EL (cell line): ENCODE measurements around the gene RACK1.
"Not testable (repeated sequence)": the region's sequence is repeated elsewhere in the genome, so short reads cannot be mapped to it uniquely, and the experiment has no call there.

Experiments used
- DNase-seq: peaks from one replicate; pipeline ENCODE4 v3.0.0-alpha.2; 2016

The RACK1 gene

DNA sequence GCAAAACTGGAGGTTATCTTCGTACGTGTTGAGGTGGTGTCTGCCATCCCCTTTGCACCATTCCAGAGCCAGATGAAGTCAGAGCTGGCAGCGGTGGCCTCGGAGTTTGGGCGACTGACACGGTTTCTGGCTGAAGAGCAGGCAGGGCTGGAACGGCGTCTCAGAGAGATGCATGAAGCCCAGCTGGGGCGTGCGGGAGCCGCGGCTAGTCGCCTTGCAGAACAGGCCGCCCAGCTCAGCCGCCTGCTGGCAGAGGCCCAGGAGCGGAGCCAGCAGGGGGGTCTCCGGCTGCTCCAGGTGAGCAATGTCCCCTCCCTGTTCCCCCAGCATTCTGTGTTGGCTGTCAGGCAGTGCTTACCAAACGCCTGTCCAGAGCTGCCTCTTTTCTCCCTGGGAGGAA is 11.1 kb downstream of the RACK1 start:
- no peak for DNase-seq

DNA sequence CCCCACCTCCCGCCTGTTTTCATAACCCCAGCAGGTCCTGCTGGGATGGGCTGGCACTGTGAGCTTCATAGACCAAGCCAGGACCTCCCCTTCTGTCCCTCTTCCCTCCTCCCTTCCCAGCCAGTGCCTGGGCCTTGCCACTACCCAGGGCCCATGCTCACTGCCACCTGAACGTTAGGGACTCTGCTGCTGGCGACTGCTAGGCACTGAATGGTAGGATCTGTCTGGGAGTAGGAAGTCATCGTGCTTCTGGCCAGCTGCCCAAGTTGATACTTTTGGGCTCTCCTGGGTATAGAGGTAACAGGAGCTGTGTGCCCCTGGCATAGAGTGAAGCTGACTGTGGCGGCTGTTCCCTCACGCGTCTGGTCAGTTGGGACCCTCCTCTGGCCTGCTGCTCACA is 12.3 kb downstream of the RACK1 start:
- no peak for DNase-seq

DNA sequence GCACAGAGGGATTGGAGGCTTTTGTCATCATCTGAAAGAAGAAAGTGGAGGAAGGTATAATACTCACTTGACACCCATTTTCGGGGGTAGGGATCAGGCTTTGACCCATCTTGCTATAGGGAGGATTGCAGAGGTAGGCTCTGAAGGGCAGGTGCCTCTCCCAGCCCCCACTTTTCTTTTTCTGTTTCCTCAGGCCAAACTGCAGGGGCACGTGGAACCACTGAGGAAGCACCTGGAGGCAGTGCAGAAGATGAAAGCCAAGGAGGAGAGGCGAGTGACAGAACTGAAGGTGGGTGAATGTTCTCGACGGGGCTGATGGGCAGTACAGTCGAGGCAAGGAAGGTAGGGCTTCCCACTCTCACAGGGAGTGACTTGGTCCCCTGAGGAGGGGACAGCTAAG is 13.2 kb downstream of the RACK1 start:
- DNase-seq: no peak

DNA sequence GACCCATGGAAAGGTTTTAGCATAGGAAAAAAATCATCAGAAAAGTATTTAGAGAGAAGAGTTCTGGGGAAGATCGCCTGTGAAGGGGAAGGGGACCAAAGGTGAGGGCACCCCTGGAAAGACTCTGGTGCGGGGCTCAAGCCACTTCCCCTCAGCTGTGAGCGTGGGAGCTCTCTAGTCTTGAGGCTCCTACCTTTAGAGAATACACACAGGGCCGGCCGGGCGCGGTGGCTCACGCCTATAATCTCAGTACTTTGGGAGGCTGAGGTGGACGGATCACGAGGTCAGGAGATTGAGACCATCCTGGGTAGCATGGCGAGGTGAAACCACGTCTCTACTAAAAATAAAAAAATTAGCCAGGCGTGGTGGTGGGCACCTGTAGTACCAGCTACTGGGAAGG is 13.7 kb downstream of the RACK1 start:
- DNase-seq: no peak

DNA sequence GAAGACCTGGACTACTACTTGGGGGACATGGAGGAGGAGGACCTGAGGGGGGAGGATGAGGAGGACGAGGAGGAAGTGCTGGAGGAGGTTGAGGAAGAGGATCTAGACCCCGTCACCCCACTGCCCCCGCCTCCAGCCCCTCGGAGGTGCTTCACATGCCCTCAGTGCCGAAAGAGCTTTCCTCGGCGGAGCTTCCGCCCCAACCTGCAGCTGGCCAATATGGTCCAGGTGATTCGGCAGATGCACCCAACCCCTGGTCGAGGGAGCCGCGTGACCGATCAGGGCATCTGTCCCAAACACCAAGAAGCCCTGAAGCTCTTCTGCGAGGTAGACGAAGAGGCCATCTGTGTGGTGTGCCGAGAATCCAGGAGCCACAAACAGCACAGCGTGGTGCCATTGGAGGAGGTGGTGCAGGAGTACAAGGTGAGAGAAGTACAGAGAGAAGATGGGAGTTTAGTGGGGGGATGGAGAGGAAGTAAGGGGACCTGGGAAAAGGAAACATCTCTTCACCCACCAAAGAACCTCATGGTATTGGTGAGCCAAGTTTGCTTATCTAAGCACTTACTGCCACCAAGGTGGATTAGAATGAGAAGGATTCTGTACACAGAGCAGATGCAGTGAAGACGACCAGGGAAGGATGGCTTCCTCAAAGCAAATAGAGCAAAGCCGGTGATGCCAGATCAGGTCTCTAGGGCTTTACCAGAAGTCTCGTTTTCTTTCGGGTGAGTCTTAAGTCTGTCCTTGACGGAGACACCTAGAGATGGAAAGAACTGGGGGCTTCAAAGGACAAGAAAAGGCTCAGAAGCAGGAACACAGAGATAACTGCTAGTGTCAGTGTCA is 19.1 kb downstream of the RACK1 start:
- no peak for DNase-seq

DNA sequence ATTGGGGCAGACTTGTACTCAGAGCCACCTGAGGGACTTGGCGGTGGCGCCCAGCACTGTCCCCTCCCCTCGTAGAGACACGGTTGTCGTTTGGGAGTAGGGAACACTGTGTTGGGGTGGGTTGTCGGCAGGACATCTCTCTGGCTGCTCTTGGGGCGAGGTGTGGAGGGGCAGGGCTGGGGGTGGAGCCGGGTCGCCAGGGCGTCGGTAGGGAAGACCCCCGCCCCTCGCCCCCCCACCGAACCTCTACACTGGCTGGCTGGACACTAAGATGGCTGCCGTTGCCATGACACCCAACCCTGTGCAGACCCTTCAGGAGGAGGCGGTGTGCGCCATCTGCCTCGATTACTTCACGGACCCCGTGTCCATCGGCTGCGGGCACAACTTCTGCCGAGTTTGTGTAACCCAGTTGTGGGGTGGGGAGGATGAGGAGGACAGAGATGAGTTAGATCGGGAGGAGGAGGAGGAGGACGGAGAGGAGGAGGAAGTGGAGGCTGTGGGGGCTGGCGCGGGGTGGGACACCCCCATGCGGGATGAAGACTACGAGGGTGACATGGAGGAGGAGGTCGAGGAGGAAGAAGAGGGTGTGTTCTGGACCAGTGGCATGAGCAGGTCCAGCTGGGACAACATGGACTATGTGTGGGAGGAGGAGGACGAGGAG is 19.8 kb downstream of the RACK1 start:
- peak; percentile 48 for DNase-seq

DNA sequence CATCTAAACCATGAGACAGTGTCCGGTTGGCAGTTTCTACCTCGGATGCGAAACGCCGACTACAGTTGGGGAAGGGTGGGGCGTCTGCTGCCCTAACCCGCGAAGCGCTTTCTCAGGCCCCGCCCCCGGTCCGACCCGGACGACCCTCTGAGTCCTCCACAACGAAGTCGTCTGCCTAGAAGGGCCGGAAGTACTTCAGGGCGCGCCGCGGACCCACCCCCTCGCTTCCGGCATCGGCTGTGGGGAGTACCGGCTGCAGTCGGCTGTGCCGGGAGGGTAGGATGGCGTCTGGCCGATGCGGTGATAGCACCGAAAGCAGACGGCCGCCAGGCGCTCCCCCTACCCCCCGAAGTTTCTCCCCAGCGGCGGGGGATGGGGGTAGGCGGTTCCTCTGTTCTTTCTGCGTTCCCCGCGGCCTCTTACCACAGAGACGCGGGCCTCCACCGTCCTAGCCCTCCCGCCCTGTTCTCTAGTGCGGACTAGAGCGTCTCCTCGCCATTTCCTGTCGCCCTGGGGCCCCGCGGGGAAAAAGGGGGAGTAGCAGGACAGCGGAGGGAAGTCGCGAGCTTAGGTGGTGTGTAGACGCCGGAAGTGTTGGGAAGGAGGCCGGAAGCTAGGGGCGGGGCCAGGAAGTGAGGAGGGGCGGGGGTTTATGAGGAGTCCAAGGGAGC is 20.5 kb downstream of the RACK1 start, which contains the start of gene TRIM41:
TRIM41 (plus strand) TSS at position 224 of the 671 bp plus-strand sequence. CDS start 719 bp downstream, outside the sequence.
- peak; percentile 99 for DNase-seq

DNA sequence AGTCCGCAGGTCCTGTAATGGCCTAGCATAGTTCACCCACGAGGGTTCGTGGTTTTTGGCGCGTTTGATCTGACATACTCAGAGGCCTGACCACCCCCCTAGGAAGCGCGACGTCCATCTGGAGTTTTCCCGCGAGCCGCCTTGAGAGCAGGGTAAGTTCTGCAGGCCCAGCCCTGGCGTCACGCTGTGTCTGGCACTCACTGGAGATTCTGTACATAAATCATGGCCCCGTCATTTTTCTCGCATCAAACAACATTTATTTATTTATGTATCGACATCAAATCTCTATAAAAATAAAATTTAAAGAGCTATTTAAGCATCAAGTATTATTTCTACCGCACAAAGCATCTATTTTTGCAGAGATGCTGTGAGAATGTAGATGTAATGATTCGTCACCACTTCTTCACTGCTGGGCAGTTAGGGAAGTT is 21.1 kb downstream of the RACK1 start:
- DNase-seq: no peak

DNA sequence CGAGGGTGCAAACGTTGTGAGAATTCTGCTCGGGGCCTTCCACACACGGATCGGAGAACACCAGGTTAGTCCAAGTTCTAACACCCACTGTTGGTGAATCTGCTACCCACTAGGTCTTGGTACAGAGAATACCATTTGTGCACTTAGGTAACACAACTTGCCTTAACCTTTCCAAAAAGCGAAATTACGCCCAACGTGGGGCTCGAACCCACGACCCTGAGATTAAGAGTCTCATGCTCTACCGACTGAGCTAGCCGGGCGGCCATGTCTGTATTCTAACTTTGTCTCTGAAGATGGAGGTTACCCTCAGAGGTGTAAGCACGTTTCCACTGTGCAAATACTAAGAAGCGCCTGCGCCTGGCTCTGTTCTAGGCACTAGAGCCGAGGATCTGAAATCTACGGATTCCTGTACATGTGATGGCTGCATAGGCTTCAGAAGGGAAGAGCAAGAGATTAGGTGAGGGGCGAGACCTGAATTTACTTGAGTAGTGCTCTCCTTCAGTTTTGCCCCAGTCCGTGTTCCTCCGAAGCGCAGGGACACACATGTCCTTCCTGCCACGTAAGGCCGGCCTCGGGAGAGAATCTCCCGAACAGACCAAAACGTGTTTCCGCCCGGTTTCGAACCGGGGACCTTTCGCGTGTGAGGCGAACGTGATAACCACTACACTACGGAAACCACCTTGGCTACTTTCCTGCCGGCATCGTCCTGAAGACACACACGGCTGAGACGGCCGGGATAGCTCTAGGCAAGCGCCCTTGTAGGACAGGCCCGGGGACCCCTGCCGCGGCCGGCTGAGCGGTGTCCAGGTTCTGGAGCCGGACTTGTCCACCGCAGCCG is 21.7 kb downstream of the RACK1 start:
- peak; percentile 98 for DNase-seq

DNA sequence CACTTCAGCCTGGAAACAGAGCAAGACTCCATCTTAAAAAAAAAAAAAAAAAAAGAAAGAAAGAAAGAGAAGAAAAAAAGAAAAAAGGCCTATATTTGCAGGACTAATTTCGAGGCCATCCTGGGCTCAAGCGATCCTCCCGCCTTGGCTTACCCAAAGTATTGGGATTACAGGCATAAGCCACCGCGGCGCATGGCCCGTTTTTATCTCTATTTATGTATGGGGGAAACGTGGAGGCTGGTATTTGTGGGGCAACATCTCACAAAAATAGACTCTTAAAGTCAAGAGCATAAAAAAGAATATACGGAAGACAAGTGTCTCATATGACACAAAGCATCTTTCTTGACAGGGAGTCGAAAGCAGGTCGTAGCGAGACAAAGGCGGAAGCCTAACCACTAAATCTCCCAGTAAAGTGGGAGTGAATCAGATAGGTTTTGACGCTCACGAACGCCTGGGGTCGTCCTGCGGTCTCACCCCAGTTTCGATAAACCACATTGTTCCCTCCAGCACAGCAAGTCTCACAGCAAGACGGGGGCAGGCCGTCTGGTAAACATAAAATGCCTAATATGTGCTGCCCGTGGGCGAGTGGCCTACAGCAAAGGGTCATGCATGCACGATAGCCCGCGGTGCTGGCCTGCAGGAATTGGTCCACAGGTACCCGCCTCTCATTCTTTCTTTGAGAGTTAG is 22.5 kb downstream of the RACK1 start:
- no peak for DNase-seq

DNA sequence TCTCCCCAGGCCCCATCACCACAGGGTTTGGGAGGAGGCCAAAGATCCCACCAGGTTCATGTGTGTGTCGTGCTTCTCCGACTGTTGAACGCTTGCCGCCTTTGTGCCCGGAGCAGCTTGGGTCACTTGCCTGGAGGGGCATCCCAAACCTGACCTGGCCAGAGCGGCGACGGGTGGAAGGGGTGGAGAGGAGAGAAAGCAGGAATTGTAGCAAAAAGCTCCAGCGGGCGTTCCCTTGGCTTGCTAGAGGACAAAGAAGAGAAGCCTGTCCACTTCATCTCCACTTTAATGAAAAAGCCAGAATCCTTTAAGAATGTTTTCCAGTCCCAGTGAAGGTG is 23.6 kb downstream of the RACK1 start:
- DNase-seq: no peak

DNA sequence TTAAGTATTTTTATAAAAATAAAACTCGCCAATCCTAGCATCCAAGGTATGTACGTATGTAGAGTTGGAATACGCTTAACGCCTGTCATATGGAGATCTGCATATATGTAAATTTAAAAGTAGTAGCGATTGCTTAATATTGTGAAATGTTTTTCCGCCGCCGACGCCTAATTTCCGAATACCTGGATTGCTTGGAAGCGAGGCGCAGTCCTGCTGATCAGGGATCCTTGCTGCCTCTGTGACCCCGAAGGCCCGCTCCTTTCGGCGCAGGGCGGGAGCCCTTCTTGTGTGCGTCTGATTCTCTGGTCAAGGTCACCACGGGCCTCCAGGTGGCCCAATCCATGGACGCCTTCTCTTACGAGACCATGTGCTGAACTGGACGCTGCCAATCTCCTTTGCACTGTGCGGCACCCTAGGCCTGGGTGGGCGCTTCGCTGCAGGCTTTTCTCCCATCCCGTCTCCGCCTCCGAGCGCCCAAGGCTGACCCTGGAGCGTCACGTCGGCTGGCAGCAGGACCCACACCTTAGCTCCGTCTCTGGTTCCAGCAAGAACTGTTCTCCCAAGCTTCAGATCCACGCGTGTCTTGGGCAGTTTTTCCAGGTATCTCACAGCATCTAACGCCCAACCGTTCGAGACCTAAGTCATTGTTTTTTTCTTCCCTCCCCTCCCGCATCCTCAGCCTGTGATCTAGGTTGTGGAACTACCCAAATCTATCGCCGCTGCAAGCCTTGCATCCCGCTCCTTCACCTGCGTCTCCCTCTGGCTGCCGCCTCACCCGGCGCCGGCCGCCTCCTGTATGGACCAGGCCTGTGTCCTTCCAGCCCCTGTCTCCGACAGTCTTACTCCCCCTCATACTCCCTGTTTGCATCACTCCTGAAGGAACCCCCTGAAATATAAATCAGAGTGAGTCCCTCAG is 24.2 kb downstream of the RACK1 start:
- no peak for DNase-seq

DNA sequence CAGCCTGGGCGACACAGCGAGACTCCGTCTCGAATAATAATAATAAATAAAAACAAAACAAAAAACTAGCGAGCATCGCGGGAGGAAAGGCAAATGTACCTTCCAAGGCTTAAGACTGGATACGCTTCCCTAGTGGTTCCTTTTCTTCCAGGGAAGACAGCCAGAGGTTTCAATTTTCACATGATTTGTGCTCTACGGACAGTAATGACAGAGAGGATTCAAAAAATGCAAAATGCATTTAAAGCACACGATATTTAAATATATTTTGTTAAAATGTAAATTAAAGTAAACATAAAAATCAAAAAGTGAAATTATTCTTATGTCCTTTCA is 24.9 kb downstream of the RACK1 start:
- no peak for DNase-seq

DNA sequence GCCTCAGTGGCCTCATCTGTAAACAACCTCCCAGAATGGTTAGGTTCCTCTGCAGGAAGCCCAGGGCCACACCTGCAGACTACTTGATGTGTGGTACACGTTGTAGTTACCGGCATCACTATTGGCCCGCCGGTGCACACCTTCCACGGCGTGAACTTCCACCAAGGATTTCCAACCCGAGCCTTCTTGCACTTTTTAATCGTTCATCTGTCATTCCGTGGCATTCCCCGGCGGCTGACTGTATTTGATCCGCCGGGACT is 26.0 kb downstream of the RACK1 start:
- no peak for DNase-seq

DNA sequence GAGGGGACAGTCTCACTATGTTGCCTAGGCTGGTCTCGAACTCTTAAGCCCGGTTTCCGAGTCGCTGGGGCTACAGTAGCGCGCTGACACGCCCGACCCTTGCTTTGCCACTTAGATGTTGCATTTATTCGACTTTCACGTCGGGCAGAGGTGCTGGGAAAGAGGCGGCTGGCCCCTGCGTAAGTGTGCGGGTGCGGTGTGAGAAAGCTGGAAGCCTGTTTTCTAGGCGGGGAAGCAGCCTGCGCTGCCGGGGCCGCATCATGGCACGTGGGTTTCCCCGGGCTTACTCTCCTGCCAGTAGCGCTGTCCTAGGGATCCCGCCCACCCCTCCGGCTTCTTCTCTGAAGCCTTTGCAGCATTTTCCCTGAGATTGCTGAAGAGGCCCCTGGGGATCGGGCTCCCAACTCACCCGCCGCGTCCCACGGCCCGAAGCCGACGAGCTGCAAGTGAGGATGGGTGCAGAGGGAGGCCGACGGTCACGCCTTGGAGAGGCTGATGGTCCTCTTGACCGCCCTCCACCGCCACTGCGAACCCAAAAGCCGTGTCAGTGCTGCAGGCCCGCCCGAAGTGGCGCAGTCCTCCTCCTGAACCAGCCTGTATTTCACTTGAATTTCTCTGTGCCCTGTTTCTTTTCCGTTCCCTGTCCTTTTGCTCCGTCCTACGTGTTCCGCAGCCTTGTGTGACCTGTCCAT is 26.4 kb downstream of the RACK1 start:
- peak; percentile 74 for DNase-seq

DNA sequence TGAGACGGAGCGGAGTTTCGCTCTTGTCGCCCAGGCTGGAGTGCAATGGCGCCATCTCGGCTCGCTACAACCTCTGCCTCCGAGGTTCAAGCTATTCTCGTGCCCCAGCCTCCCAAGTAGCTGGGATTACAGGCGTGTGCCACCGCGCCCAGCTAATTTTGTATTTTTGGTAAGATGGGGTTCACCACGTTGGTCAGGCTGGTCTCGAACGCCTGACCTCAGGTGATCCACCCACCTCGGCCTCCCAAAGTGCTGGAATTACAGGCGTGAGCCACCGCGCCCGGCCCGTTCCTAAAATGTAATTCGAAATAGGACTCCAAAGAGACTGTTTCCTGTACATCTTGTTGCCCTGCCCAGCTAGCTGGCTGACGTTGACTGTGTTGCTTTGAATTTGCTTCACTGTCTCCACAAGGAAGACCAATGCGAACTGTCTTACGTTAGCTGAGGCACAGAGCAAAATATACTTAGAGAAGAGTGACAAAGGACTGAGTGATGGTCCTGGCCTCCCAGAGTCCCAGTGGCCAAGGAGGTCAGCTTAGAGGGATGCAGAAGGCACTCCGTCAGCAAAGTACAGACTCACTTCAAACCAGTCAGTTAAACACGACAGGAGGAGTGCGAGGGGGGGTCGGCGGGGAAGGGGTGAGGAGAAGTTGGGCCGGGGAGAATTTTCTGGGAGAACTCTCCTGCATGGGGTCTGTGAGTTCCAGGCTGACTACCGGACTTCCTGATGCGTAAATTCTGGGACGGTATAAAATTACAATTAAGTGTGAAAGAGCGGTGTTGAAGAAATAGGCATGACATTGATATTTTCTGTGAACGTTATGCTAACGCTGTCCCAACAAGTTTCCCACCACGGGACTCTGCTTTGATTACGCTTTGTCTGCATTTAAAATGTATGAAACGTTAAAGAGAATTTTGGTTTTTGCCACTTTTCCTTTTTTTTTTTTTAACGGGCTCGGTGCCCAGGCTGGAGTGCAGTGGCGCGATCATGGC is 27.4 kb downstream of the RACK1 start:
- peak; percentile 38 for DNase-seq

DNA sequence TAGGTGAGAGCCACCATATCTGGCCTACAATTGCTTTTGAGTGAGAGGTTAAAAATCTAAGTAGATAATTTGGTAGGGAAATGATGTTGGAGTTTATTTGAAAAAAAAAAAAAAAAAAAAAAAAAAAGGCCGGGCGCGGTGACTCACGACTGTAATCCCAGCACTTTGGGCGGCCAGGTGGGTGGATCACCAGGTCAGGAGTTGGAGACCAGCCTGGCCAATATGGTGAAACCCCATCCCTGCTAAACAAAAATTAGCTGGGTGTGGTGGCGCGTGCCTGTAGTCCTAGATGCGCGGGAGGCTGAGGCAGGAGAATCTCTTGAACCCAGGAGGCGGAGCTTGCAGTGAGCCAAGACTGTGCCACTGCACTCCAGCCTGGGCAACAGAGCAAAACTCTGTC is 29.5 kb downstream of the RACK1 start:
- not testable (repeated sequence) for DNase-seq

DNA sequence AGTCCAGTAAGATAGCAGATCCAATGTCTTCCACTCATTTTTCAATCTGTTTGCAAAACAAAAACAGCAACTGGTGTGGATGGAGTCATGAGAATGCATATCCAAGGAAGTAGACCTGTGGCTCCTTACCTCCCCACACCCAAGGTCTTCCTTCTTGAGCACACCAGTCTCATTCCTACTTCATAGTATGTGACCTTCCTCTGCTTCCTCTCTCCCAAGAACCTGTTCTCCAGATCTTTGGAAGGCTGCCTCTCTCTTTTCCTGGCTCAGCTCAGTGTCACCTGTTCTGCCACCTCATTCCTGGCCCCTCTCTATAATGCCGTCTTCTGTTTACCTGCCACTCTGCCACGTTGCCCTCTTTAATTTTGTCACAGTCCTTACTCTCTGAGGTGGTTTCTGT is 30.8 kb downstream of the RACK1 start:
- DNase-seq: no peak

DNA sequence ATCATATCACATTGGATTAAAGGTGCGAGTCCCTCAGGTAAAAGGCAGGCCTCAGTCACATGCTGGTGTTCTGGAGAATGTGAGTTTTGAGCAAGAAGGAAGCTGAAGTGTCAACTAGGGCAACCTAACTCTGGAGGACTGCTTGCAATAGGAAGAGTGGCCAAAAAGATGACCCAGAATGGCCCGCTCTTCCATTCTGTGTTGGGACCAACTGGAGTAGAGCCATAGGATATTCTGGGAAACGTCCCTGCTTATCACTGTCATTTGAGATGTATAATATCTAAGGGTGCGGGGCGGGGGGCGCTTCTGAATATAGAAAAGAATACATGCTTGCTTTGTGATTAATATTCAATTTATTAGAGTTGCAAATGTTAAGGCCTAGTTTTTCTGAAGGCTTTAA is 31.6 kb downstream of the RACK1 start:
- no peak for DNase-seq

DNA sequence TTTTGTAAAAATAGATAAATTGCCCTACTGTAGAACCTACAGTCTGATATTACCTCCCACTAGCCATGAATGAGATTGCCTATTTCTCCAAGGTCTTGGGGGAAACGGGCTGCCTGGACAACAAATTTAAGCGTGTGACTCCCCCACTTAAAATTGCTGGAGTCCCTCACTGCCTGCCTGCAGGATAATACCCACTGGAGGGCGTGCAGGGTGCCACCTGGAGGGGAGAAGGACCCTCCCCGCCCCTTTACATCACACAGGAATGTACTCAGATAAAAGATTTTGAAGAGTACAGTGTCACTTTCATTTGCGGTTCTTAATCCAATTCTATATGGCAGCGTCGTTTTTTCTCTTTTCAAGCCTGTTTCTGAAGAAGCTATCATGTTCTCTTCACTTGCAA is 32.5 kb downstream of the RACK1 start:
- no peak for DNase-seq
